NT2/D1 (cell line): Measurements from ENCODE around the gene CA5A.
"Not testable (repeated sequence)": the region's sequence is repeated elsewhere in the genome, so short reads cannot be mapped to it uniquely, and the experiment has no call there.

Experiments used
- DNase-seq: peaks from one replicate; pipeline ENCODE4 v3.0.0-alpha.2; 2011; ENCODE audit warnings: low read depth, low spot score
- H3K27me3 ChIP-seq: 2 replicates; pipeline ENCODE4 v1.6.0; 2011; ENCODE audit warnings: mild to moderate bottlenecking; ENCODE audit not compliant: insufficient read length, insufficient read depth
- H3K36me3 ChIP-seq: 2 replicates; pipeline ENCODE4 v1.6.1; 2011; ENCODE audit warnings: mild to moderate bottlenecking, low read length, mixed read lengths; ENCODE audit not compliant: insufficient read depth, insufficient read length
- H3K4me1 ChIP-seq: 2 replicates; pipeline ENCODE4 v1.5.1; 2011; ENCODE audit not compliant: insufficient read depth, insufficient read length
- H3K4me3 ChIP-seq: 2 replicates; pipeline ENCODE4 v1.5.1; 2011; ENCODE audit warnings: low read depth; ENCODE audit not compliant: insufficient read length
- H3K9ac ChIP-seq: 2 replicates; pipeline ENCODE4 v1.6.0; 2011; ENCODE audit warnings: low read depth; ENCODE audit not compliant: insufficient read length
- H3K9me3 ChIP-seq: 2 replicates; pipeline ENCODE4 v1.5.1; 2011; ENCODE audit warnings: mild to moderate bottlenecking, low read length; ENCODE audit not compliant: insufficient read depth
- SUZ12 ChIP-seq: IDR thresholded peaks from 2 replicates; pipeline ENCODE4 v1.6.1; 2011; ENCODE audit not compliant: insufficient read length, insufficient read depth; ENCODE audit errors: extremely low read depth
- YY1 ChIP-seq: IDR thresholded peaks from 2 replicates; pipeline ENCODE4 v1.6.1; 2011; ENCODE audit not compliant: insufficient read length, insufficient read depth
- ZNF274 ChIP-seq: IDR thresholded peaks from 2 replicates; pipeline ENCODE4 v1.6.1; 2011; ENCODE audit warnings: mild to moderate bottlenecking, low read depth, low read length

The CA5A gene

GRCh38 chr16:87936375-87937230 lies at the start of gene CA5A:
CA5A (minus strand) TSS chr16:87936529; CDS start chr16:87936450, 79 bp downstream.
- no peak within 1 kb of the TSS for H3K4me3 ChIP-seq
- peaks cover 1% of the 10 kb centered on the region for H3K4me1 ChIP-seq
- no peak within 1 kb of the TSS for H3K9ac ChIP-seq
- no peak for DNase-seq
- no peaks in the 10 kb centered on the region; the same call in 1 of the 2 replicates for H3K9me3 ChIP-seq
- H3K36me3 ChIP-seq = no peaks in the 10 kb centered on the region
- no peaks in the 10 kb centered on the region for H3K27me3 ChIP-seq
- TF ChIP-seq ZNF274 (no peak), SUZ12 (no peak)

- not testable (repeated sequence) for DNase-seq, H3K9ac ChIP-seq, H3K4me3 ChIP-seq, H3K9me3 ChIP-seq, H3K27me3 ChIP-seq, H3K4me1 ChIP-seq
- peaks cover 53% of the 10 kb centered on the region for H3K36me3 ChIP-seq
These were observed 49.2 kb upstream of the CA5A start for GRCh38 chr16:87985493-87985892.

- Histone ChIP-seq H3K9me3 (no peaks in the 10 kb centered on the region), H3K9ac (no peak overlapping the region), H3K4me3 (no peak overlapping the region), H3K4me1 (peaks cover 5% of the 10 kb centered on the region), H3K36me3 (peaks cover 52% of the 10 kb centered on the region), H3K27me3 (no peaks in the 10 kb centered on the region)
- DNase-seq = no peak
- no peak for TF ChIP-seq YY1
- TF ChIP-seq ZNF274 = no peak
- TF ChIP-seq SUZ12 = no peak
These were observed 48.4 kb upstream of the CA5A start for GRCh38 chr16:87984632-87985267.

- H3K27me3 ChIP-seq, H3K4me1 ChIP-seq, H3K9ac ChIP-seq, DNase-seq, H3K9me3 ChIP-seq, H3K4me3 ChIP-seq: not testable (repeated sequence)
- H3K36me3 ChIP-seq = peaks cover 51% of the 10 kb centered on the region
These were observed 47.9 kb upstream of the CA5A start for GRCh38 chr16:87984180-87984579.

GRCh38 chr16:87983737-87984097 lies 47.4 kb upstream of the CA5A start:
- H3K4me1 ChIP-seq, H3K9ac ChIP-seq, DNase-seq, H3K4me3 ChIP-seq, H3K27me3 ChIP-seq, H3K9me3 ChIP-seq: not testable (repeated sequence)
- peaks cover 55% of the 10 kb centered on the region for H3K36me3 ChIP-seq

- H3K9ac ChIP-seq, H3K9me3 ChIP-seq, DNase-seq, H3K27me3 ChIP-seq, H3K4me3 ChIP-seq, H3K4me1 ChIP-seq: not testable (repeated sequence)
- peaks cover 58% of the 10 kb centered on the region for H3K36me3 ChIP-seq
These were observed 46.9 kb upstream of the CA5A start for GRCh38 chr16:87983072-87983736.

GRCh38 chr16:87982581-87983041 lies 46.3 kb upstream of the CA5A start:
- DNase-seq = no peak
- H3K4me1 ChIP-seq = peaks cover 5% of the 10 kb centered on the region
- TF ChIP-seq ZNF274 = no peak
- no peak for TF ChIP-seq SUZ12
- no peak for TF ChIP-seq YY1
- H3K27me3 ChIP-seq = no peaks in the 10 kb centered on the region
- H3K9ac ChIP-seq = no peak overlapping the region
- H3K4me3 ChIP-seq = no peak overlapping the region
- H3K36me3 ChIP-seq = peaks cover 61% of the 10 kb centered on the region
- H3K9me3 ChIP-seq = no peaks in the 10 kb centered on the region

GRCh38 chr16:87981376-87981775 lies 45.0 kb upstream of the CA5A start:
- not testable (repeated sequence) for H3K9me3 ChIP-seq, H3K27me3 ChIP-seq, H3K9ac ChIP-seq, H3K4me3 ChIP-seq, H3K4me1 ChIP-seq, DNase-seq
- H3K36me3 ChIP-seq = peaks cover 60% of the 10 kb centered on the region

- H3K9me3 ChIP-seq, H3K4me3 ChIP-seq, H3K9ac ChIP-seq, H3K27me3 ChIP-seq, DNase-seq, H3K4me1 ChIP-seq: not testable (repeated sequence)
- peaks cover 57% of the 10 kb centered on the region for H3K36me3 ChIP-seq
These were observed 43.7 kb upstream of the CA5A start for GRCh38 chr16:87979911-87980630.
